HCT116 (cell line): ENCODE data around the gene UPP1.

Source experiments
- CBX3 ChIP-seq: IDR thresholded peaks from 2 replicates; pipeline ENCODE4 v1.6.1; 2012; ENCODE audit warnings: low read depth
- CEBPB ChIP-seq: IDR thresholded peaks from 2 replicates; pipeline ENCODE4 v1.6.1; 2012; ENCODE audit warnings: low read depth
- CTCF ChIP-seq, 3 experiments: fragments of 200-600 bp in 1 of 3; sonication (generic) in 1 of 3; IDR thresholded peaks in 2 of 3; conservative IDR thresholded peaks in 1 of 3; 2 replicates each; pipeline ENCODE4 v1.5.1; 2012 to 2017; ENCODE audit warnings: low read depth in 2 of 3, low read length in 2 of 3, antibody characterized with exemption in 1 of 3, borderline replicate concordance in 1 of 3, control low read depth in 1 of 3, mild to moderate bottlenecking in 1 of 3, mixed read lengths in 1 of 3, mixed run types in 1 of 3, moderate library complexity in 1 of 3; ENCODE audit not compliant: insufficient read depth in 1 of 3
- EGR1 ChIP-seq: IDR thresholded peaks from 2 replicates; pipeline ENCODE4 v1.6.1; 2012; ENCODE audit warnings: low read depth
- ELF1 ChIP-seq: IDR thresholded peaks from 2 replicates; pipeline ENCODE4 v1.6.1; 2012; ENCODE audit warnings: low read depth, borderline replicate concordance
- EZH2 ChIP-seq: fragments of 200-600 bp; sonication (generic); IDR thresholded peaks from 2 replicates; pipeline ENCODE4 v1.6.1; 2017; ENCODE audit warnings: antibody characterized with exemption, mixed run types
- POLR2A ChIP-seq: IDR thresholded peaks from 2 replicates; pipeline ENCODE4 v1.7.0; 2011; ENCODE audit warnings: borderline replicate concordance; ENCODE audit not compliant: insufficient read depth, insufficient read length; ENCODE audit errors: extremely low read depth
- REST ChIP-seq: IDR thresholded peaks from 2 replicates; pipeline ENCODE4 v1.6.1; 2012; ENCODE audit warnings: low read depth
- SIN3A ChIP-seq: IDR thresholded peaks from 2 replicates; pipeline ENCODE4 v1.6.1; 2012; ENCODE audit warnings: low read depth
- SP1 ChIP-seq: IDR thresholded peaks from 2 replicates; pipeline ENCODE4 v1.6.1; 2012; ENCODE audit warnings: low read depth
- TCF7L2 ChIP-seq: IDR thresholded peaks from 2 replicates; pipeline ENCODE4 v1.7.0; 2011; ENCODE audit warnings: borderline replicate concordance, inconsistent platforms; ENCODE audit not compliant: insufficient read depth, insufficient read length; ENCODE audit errors: extremely low read depth
- TF ChIP-seq, protein P1 (sequence below): IDR thresholded peaks from 2 replicates; pipeline ENCODE4 v1.6.1; 2012

GRCh38 chr7:48102530-48102929 lies 13.5 kb downstream of the UPP1 start:
- TF ChIP-seq TCF7L2 = no peak
- no peak for TF ChIP-seq ELF1
- no peak for TF ChIP-seq EZH2
- TF ChIP-seq CTCF (IDR thresholded peaks at IDR 0.05 in 2 of 3, conservative IDR thresholded peaks at IDR 0.05 in 1 of 3; ENCODE audit: borderline replicate concordance in 1 of 3, insufficient read depth in 1 of 3, low read depth in 2 of 3, low read length in 2 of 3) = no peak
- TF ChIP-seq EGR1 = no peak
- no peak for TF ChIP-seq POLR2A
- TF ChIP-seq CEBPB = no peak
- TF ChIP-seq, protein P1, sequence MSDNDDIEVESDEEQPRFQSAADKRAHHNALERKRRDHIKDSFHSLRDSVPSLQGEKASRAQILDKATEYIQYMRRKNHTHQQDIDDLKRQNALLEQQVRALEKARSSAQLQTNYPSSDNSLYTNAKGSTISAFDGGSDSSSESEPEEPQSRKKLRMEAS = no peak
- TF ChIP-seq REST = no peak
- no peak for TF ChIP-seq SIN3A
- no peak for TF ChIP-seq SP1
- TF ChIP-seq CBX3 = no peak
